ENCODE measurements around the gene CFAP20DC. TPM values are rescaled to one million over a fixed set of nuclear protein-coding genes. Genes with fewer than 3 reads are reported as not detected.
"Not testable (repeated sequence)": the region's sequence is repeated elsewhere in the genome, so short reads cannot be mapped to it uniquely, and the experiment has no call there.

CFAP20DC gene
- total and polyA plus RNA-seq, 2 of the 8 experiments (the other 6 are each of a cell fraction or from before 2014, with no cell fraction given) = 2.2 to 2.8 TPM

GRCh38 chr3:58806551-58807244 lies 243.1 kb downstream of the CFAP20DC start:
- H3K23me2 ChIP-seq (ENCODE audit: low read depth, low read length); H3K79me2 ChIP-seq (ENCODE audit: control insufficient read depth in 1 of 2, insufficient read depth in 2 of 2, low read length in 2 of 2); H3K4ac ChIP-seq (replicated peaks; ENCODE audit: insufficient read length, low read depth, low read length); H4K20me1 ChIP-seq (replicated peaks in 1 of 2; ENCODE audit: control insufficient read depth in 1 of 2, insufficient read depth in 2 of 2, low read length in 2 of 2); H2BK120ac ChIP-seq (replicated peaks; ENCODE audit: low read depth, low read length); H3K4me3 ChIP-seq (ENCODE audit: extremely low read depth in 1 of 4, insufficient read depth in 2 of 4, low read depth in 3 of 4, low read length in 4 of 4); H3K27ac ChIP-seq (ENCODE audit: low read depth, low read length); H3K79me1 ChIP-seq (ENCODE audit: low read depth, low read length); H4K8ac ChIP-seq (ENCODE audit: extremely low read depth, insufficient read depth, low read length); H3K23ac ChIP-seq (ENCODE audit: insufficient read length); H2BK12ac ChIP-seq (ENCODE audit: low read depth, low read length); H2BK5ac ChIP-seq (ENCODE audit: low read depth, low read length); H3K36me3 ChIP-seq (ENCODE audit: control insufficient read depth in 2 of 4, insufficient read depth in 4 of 4, low read length in 3 of 4); H3K27me3 ChIP-seq (replicated peaks in 1 of 4; ENCODE audit: control insufficient read depth in 3 of 4, extremely low read depth in 1 of 4, insufficient read depth in 3 of 4, low read length in 3 of 4); H3K9ac ChIP-seq (replicated peaks in 1 of 4; ENCODE audit: extremely low read depth in 1 of 4, low read depth in 3 of 4, low read length in 3 of 4); H3K18ac ChIP-seq (ENCODE audit: extremely low read depth, low read length); H2BK20ac ChIP-seq (ENCODE audit: low read length); H3K14ac ChIP-seq (ENCODE audit: insufficient read length); H3K4me2 ChIP-seq (ENCODE audit: insufficient read depth in 1 of 2, low read depth in 2 of 2, low read length in 2 of 2); H2AFZ ChIP-seq (ENCODE audit: low read length); FAIRE-seq; DNase-seq (ENCODE audit: low read depth in 1 of 2, low spot score in 2 of 2); H4K5ac ChIP-seq (ENCODE audit: insufficient read length, low read depth, low read length); H2AK5ac ChIP-seq (ENCODE audit: low read depth, low read length); H2BK15ac ChIP-seq (ENCODE audit: low read length); H3K56ac ChIP-seq (replicated peaks; ENCODE audit: insufficient read length, low read depth, low read length); H3K4me1 ChIP-seq (replicated peaks in 1 of 4; ENCODE audit: control insufficient read depth in 3 of 4, insufficient read depth in 4 of 4, low read length in 3 of 4); H4K91ac ChIP-seq (replicated peaks; ENCODE audit: insufficient read length, low read length): not testable (repeated sequence)
- CTCF ChIA-PET (ENCODE audit: partially characterized antibody) = interaction anchor here (0.6 kb wide), 2 partner anchors 26 to 130 kb away, joined by 3 read pairs; no protein-coding TSS in a partner anchor
- POLR2A ChIA-PET (ENCODE audit: partially characterized antibody) = interaction anchor here (0.7 kb wide), 1 partner anchor 459 kb away, joined by 3 read pairs; no protein-coding TSS in a partner anchor
- peaks cover 0 to 12% of the 10 kb centered on the region in 2 experiments; a peak in 2 of 4 replicates for H3K9me3 ChIP-seq (ENCODE audit: insufficient read depth in 2 of 2, low read depth in 1 of 2, low read length in 1 of 2)
- WGBS, 2 experiments (ENCODE audit: extremely low coverage in 1 of 2, insufficient coverage in 1 of 2, insufficient read length in 1 of 2, insufficient replicate concordance in 2 of 2, low coverage in 1 of 2, low lambda C conversion rate in 2 of 2, missing lambda C conversion rate in 1 of 2) = 92% methylated on average over 18 of the region's 26 CpGs; no CpG with 5 or more reads in 1 of the 2 experiments

Measured in H1 (cell line).